Measurements from ENCODE around the gene RNF157.
A peak's percentile ranks its signal among the peaks of the same experiment; 100 is the strongest.
"Not testable (repeated sequence)": the region's sequence is repeated elsewhere in the genome, so short reads cannot be mapped to it uniquely, and the experiment has no call there.

Gene RNF157

GRCh38 chr17:76189741-76190140 lies 50.6 kb downstream of the RNF157 start:
- no peaks in the 10 kb centered on the region for H3K9me3 ChIP-seq (replicated peaks; ENCODE audit: insufficient read depth, low read length)
- peaks cover 36% of the 10 kb centered on the region for H3F3A ChIP-seq (ENCODE audit: insufficient read depth, low read length)
- peaks cover 51% of the 10 kb centered on the region for H3K4me1 ChIP-seq (ENCODE audit: low read length)
- H3K4me3 ChIP-seq (ENCODE audit: low read length) = no peak overlapping the region
- H2AFZ ChIP-seq (ENCODE audit: low read length) = no peak overlapping the region
- H3K36me3 ChIP-seq (replicated peaks; ENCODE audit: insufficient read depth, low read length) = no peaks in the 10 kb centered on the region
- H3K4me2 ChIP-seq (ENCODE audit: low read depth, low read length) = no peak overlapping the region
- H3K9me2 ChIP-seq (replicated peaks; ENCODE audit: insufficient read depth, low read length) = no peaks in the 10 kb centered on the region
- no peak for TF ChIP-seq EZH2phosphoT487 (IDR thresholded peaks at IDR 0.05; ENCODE audit: low read length)
- TF ChIP-seq CTCF (IDR thresholded peaks at IDR 0.05; ENCODE audit: low read length) = no peak
- TF ChIP-seq EZH2 (optimal IDR thresholded peaks at IDR 0.05; ENCODE audit: low read depth, low read length) = no peak
- H3K27me3 ChIP-seq (replicated peaks; ENCODE audit: insufficient read depth, low read length) = no peaks in the 10 kb centered on the region
- H3K79me2 ChIP-seq (ENCODE audit: low read length) = no peaks in the 10 kb centered on the region
- DNase-seq = no peak
- no peak overlapping the region for H3K27ac ChIP-seq (ENCODE audit: low read length)
- H3K9ac ChIP-seq (ENCODE audit: low read length) = no peak overlapping the region
- no peaks in the 10 kb centered on the region for H4K20me1 ChIP-seq (ENCODE audit: insufficient read depth, low read length)

GRCh38 chr17:76189247-76189646 lies 51.0 kb downstream of the RNF157 start:
- Histone ChIP-seq H3K79me2 (ENCODE audit: low read length) (no peaks in the 10 kb centered on the region), H3K27me3 (replicated peaks; ENCODE audit: insufficient read depth, low read length) (no peaks in the 10 kb centered on the region), H3K36me3 (replicated peaks; ENCODE audit: insufficient read depth, low read length) (no peaks in the 10 kb centered on the region), H3F3A (ENCODE audit: insufficient read depth, low read length) (peaks cover 36% of the 10 kb centered on the region), H3K9me2 (replicated peaks; ENCODE audit: insufficient read depth, low read length) (no peaks in the 10 kb centered on the region), H4K20me1 (ENCODE audit: insufficient read depth, low read length) (no peaks in the 10 kb centered on the region), H3K4me2 (ENCODE audit: low read depth, low read length) (no peak overlapping the region), H3K4me1 (ENCODE audit: low read length) (peaks cover 49% of the 10 kb centered on the region), H2AFZ (ENCODE audit: low read length) (no peak overlapping the region), H3K4me3 (ENCODE audit: low read length) (no peak overlapping the region), H3K27ac (ENCODE audit: low read length) (no peak overlapping the region), H3K9ac (ENCODE audit: low read length) (no peak overlapping the region), H3K9me3 (replicated peaks; ENCODE audit: insufficient read depth, low read length) (no peaks in the 10 kb centered on the region)
- DNase-seq = no peak
- TF ChIP-seq CTCF (IDR thresholded peaks at IDR 0.05; ENCODE audit: low read length) (no peak), EZH2phosphoT487 (IDR thresholded peaks at IDR 0.05; ENCODE audit: low read length) (no peak), EZH2 (optimal IDR thresholded peaks at IDR 0.05; ENCODE audit: low read depth, low read length) (no peak)

GRCh38 chr17:76188213-76189016 lies 51.9 kb downstream of the RNF157 start:
- H3K36me3 ChIP-seq (replicated peaks; ENCODE audit: insufficient read depth, low read length) = no peaks in the 10 kb centered on the region
- peaks cover 43% of the 10 kb centered on the region for H3K4me1 ChIP-seq (ENCODE audit: low read length)
- H3K9me2 ChIP-seq (replicated peaks; ENCODE audit: insufficient read depth, low read length) = no peaks in the 10 kb centered on the region
- peak overlapping the region; percentile 72 for H3K4me2 ChIP-seq (ENCODE audit: low read depth, low read length)
- H3K9me3 ChIP-seq (replicated peaks; ENCODE audit: insufficient read depth, low read length) = no peaks in the 10 kb centered on the region
- no peaks in the 10 kb centered on the region for H3K27me3 ChIP-seq (replicated peaks; ENCODE audit: insufficient read depth, low read length)
- H3K4me3 ChIP-seq (ENCODE audit: low read length) = peak overlapping the region; percentile 4; the same call in 1 of the 2 replicates
- H2AFZ ChIP-seq (ENCODE audit: low read length) = peak overlapping the region; percentile 15
- TF ChIP-seq EZH2phosphoT487 (IDR thresholded peaks at IDR 0.05; ENCODE audit: low read length) = no peak
- peak; percentile 24; the same call in 1 of the 2 replicates for TF ChIP-seq CTCF (IDR thresholded peaks at IDR 0.05; ENCODE audit: low read length)
- no peaks in the 10 kb centered on the region for H4K20me1 ChIP-seq (ENCODE audit: insufficient read depth, low read length)
- peaks cover 35% of the 10 kb centered on the region for H3F3A ChIP-seq (ENCODE audit: insufficient read depth, low read length)
- H3K9ac ChIP-seq (ENCODE audit: low read length) = peak overlapping the region; percentile 20; the same call in 1 of the 2 replicates
- H3K79me2 ChIP-seq (ENCODE audit: low read length) = no peaks in the 10 kb centered on the region
- H3K27ac ChIP-seq (ENCODE audit: low read length) = peak overlapping the region; percentile 49; the same call in 1 of the 2 replicates
- peak; percentile 44 for DNase-seq

- not testable (repeated sequence) for H3K4me2 ChIP-seq (ENCODE audit: low read depth, low read length); H3K9me3 ChIP-seq (replicated peaks; ENCODE audit: insufficient read depth, low read length); H3K4me3 ChIP-seq (ENCODE audit: low read length); H3K9ac ChIP-seq (ENCODE audit: low read length); H3K9me2 ChIP-seq (replicated peaks; ENCODE audit: insufficient read depth, low read length); DNase-seq; H3K36me3 ChIP-seq (replicated peaks; ENCODE audit: insufficient read depth, low read length); H3K79me2 ChIP-seq (ENCODE audit: low read length); H4K20me1 ChIP-seq (ENCODE audit: insufficient read depth, low read length); H3K27me3 ChIP-seq (replicated peaks; ENCODE audit: insufficient read depth, low read length); H2AFZ ChIP-seq (ENCODE audit: low read length); H3K27ac ChIP-seq (ENCODE audit: low read length)
- Histone ChIP-seq H3K4me1 (ENCODE audit: low read length) (peaks cover 32% of the 10 kb centered on the region), H3F3A (ENCODE audit: insufficient read depth, low read length) (peaks cover 19% of the 10 kb centered on the region)
Observed at GRCh38 chr17:76186774-76187173, 53.5 kb downstream of the RNF157 start.

Measured in MM.1S (cell line).